Breast epithelium (tissue), 4 donors: ENCODE data around the gene IRF1. TPM values are rescaled to one million over a fixed set of nuclear protein-coding genes. Genes with fewer than 3 reads are reported as not detected.

ENCODE experiments used
- DNase-seq, 2 donors: peaks; one replicate each; pipeline ENCODE4 v3.0.0-alpha.2; 2019; ENCODE audit warnings: low spot score in 2 of 2
- H3K27ac ChIP-seq, 2 donors: fragments of 200-600 bp; sonication (generic) in 1 of 2; one replicate each; pipeline ENCODE4 v1.5.1; 2016 to 2019; ENCODE audit warnings: mild to moderate bottlenecking in 1 of 2
- H3K27me3 ChIP-seq, 2 donors: fragments of 200-600 bp; sonication (generic) in 1 of 2; one replicate each; pipeline versions ENCODE4 v1.5.1 to v1.6.0; 2017 to 2019; ENCODE audit warnings: control low read depth in 1 of 2, mild to moderate bottlenecking in 1 of 2
- H3K36me3 ChIP-seq: fragments of 200-600 bp; one replicate; pipeline ENCODE4 v1.5.1; 2019
- H3K4me1 ChIP-seq, 2 donors: fragments of 200-600 bp; sonication (generic); one replicate each; pipeline ENCODE4 v1.5.1; 2016 to 2019; ENCODE audit warnings: control low read depth in 1 of 2
- H3K4me3 ChIP-seq, 3 donors: fragments of 200-600 bp; sonication (generic); 1 replicate in 2 of 3; 2 replicates in 1 of 3; pipeline ENCODE4 v1.5.1; 2016 to 2019; ENCODE audit warnings: mild to moderate bottlenecking in 3 of 3, moderate library complexity in 2 of 3
- H3K9me3 ChIP-seq, 2 donors: fragments of 200-600 bp; sonication (generic) in 1 of 2; one replicate each; pipeline ENCODE4 v1.5.1; 2016 to 2019; ENCODE audit warnings: control low read depth in 1 of 2
- POLR2A ChIP-seq: fragments of 450-650 bp; IDR thresholded peaks from one replicate; pipeline ENCODE4 v1.6.1; 2016; ENCODE audit warnings: antibody characterized with exemption, mild to moderate bottlenecking, moderate library complexity
- POLR2AphosphoS5 ChIP-seq, 3 donors: sonication (generic); formaldehyde crosslinking; IDR thresholded peaks; one replicate each; pipeline ENCODE4 v1.6.1; 2017; ENCODE audit warnings: antibody characterized with exemption in 3 of 3
- intact Hi-C: fragments of 100-400 bp; cut with DNase I; formaldehyde crosslinking; loops from one replicate; pipeline ENCODE4 v1.15.1; 2023; ENCODE audit warnings: low total_unique reads
- total RNA-seq, 3 donors: library from RNA; depleted of rRNA; stranded (reverse); fragments of >200 nt; gene quantifications; one replicate each; pipeline ENCODE4 v1.1.0, GENCODE V29; 2016
- TF ChIP-seq, protein P1 (sequence below), 3 donors: fragments of 450-650 bp; IDR thresholded peaks; one replicate each; pipeline ENCODE4 v1.5.1; 2016 to 2017; ENCODE audit warnings: antibody characterized with exemption in 3 of 3, mild to moderate bottlenecking in 3 of 3, moderate library complexity in 3 of 3

The IRF1 gene
- total RNA-seq, 3 donors from 2014 or later: 10.4 to 27.8 (median 18.0) TPM

DNA sequence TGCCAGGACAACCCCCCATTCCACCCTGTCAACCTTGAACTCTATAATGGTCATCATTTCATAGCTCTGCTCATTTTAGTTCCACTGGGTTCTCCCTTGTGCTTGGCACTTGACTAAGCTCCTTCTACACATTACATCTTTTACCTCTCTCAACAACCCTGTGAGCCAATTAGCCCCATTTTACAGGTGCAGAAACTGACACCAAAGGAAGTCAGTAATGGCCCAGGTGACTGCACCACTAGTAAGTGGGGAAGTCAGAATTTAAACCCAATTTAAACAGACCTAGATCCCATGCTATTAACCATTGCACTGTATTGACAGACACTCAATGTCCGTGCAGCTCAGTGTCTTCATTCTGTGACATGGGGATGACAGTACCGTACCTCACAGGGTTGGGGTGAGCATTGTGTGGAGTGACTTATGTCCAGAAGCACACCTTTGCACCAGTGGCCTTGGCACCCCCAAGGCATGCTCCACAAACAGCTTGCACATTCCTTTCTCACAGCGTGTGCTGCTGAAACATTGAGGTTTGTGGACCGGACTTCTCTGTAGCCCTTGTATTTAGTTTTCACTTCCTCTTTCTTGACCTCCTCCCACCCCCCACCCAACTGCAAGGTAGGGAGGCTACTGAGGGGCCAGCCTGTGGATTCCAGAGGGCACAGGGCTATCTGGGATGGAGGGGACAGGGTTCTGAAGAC lies 23.1 kb downstream of the IRF1 start:
- intact Hi-C loops: no loop called here
- DNase-seq: peak in 1 of 2 donors; percentile 17
- peaks cover 4 to 9% of the 10 kb centered on the region in 2 donors for H3K4me1 ChIP-seq

DNA sequence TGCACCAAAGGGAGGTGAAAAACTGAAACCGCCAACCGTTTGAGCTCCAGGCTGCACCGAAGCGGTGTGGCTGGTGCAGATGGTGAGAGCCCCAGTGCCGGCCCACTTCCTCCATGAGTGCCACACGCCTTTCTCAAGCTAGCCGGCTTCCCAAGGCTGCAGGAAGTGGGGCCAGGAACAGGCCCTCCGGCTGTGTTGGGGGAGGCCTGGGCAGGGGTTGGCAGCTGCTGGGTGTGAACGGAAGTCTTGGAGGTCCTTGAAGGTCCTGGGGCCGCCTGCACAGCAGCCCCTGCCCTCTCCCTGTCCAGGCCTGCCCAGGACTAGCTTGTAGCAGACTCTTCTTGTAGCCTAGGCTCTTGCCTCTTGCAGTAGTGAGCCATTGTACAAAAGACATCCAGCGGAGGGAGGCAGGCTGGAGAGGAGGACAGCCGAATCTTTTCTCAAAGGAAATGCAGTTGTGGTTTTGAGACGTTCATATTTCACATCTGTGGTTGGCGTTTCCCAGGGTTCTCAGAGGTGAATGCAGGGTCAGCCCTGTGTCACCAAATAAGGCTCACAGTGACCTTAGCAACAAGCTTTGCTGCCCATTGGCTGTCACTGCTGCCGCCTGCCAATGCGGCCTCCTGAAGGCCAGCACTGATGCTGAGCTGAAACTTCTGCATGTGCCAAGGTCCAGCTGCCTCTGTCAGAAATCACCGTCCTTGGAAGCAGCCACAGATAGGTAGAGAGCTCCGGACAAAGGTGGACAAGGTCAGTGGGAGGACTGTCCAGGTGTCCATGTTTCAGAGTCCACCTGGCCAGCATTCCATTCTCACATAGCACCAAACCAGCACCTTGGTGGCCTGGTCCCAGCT lies 23.9 kb downstream of the IRF1 start:
- Histone ChIP-seq H3K27me3 (no peaks in the 10 kb centered on the region), H3K4me1 (peaks cover 4 to 9% of the 10 kb centered on the region in 2 donors), H3K27ac (peak overlapping the region; percentile 2 to 89), H3K9me3 (no peaks in the 10 kb centered on the region), H3K4me3 (peak overlapping the region in 1 of 3 donors; percentile 24), H3K36me3 (no peaks in the 10 kb centered on the region)
- TF ChIP-seq, protein P1, sequence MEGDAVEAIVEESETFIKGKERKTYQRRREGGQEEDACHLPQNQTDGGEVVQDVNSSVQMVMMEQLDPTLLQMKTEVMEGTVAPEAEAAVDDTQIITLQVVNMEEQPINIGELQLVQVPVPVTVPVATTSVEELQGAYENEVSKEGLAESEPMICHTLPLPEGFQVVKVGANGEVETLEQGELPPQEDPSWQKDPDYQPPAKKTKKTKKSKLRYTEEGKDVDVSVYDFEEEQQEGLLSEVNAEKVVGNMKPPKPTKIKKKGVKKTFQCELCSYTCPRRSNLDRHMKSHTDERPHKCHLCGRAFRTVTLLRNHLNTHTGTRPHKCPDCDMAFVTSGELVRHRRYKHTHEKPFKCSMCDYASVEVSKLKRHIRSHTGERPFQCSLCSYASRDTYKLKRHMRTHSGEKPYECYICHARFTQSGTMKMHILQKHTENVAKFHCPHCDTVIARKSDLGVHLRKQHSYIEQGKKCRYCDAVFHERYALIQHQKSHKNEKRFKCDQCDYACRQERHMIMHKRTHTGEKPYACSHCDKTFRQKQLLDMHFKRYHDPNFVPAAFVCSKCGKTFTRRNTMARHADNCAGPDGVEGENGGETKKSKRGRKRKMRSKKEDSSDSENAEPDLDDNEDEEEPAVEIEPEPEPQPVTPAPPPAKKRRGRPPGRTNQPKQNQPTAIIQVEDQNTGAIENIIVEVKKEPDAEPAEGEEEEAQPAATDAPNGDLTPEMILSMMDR (IDR thresholded peaks at IDR 0.05): no peak
- TF ChIP-seq POLR2A (no peak), POLR2AphosphoS5 (IDR thresholded peaks at IDR 0.05) (no peak)
- intact Hi-C loops: no loop called here
- peak in 1 of 2 donors; percentile 51 for DNase-seq

More for the DNA sequence above, 23.1 kb downstream of the IRF1 start:
- Histone ChIP-seq H3K36me3 (no peaks in the 10 kb centered on the region), H3K9me3 (no peaks in the 10 kb centered on the region), H3K4me3 (no peak overlapping the region), H3K27me3 (no peaks in the 10 kb centered on the region), H3K27ac (peak overlapping the region in 1 of 2 donors; percentile 89)
- no peak for TF ChIP-seq POLR2A
- TF ChIP-seq, protein P1 (IDR thresholded peaks at IDR 0.05): no peak
- TF ChIP-seq POLR2AphosphoS5 (IDR thresholded peaks at IDR 0.05): no peak

DNA sequence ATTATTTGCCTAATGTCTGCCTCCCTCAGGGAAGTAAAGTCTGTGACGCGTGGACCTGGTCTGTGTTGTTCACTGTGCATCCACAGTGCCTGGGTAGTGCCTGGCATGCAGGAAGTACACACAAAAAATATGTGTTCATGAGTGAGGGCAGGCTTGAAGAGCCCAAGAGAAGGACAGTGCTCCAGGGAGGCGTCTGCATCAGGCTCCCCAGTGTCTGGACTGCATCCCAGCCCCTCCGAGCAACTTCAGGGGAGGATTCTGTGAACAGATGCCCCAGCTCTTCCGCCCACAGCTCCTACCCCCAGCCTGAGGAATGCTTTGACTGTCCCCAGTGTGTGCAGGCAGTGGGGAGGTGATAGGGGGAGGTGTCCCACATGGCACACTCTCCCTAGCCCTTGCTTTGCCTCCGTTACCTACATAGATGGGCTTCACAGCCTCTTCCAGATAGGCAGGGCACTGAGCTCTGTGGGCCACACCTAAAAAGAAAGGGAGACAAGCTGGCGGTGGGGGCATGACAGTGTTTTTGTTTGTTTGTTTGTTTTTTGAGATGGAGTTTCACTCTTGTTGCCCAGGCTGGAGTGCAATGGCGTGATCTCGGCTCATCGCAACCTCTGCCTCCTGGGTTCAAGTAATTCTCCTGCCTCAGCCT lies 25.4 kb downstream of the IRF1 start:
- H3K4me1 ChIP-seq: peaks cover 4 to 9% of the 10 kb centered on the region in 2 donors
- TF ChIP-seq, protein P1 (IDR thresholded peaks at IDR 0.05): no peak
- TF ChIP-seq POLR2A (no peak), POLR2AphosphoS5 (IDR thresholded peaks at IDR 0.05) (no peak)

GRCh38 chr5:132464156-132464939 lies 26.2 kb downstream of the IRF1 start:
- no peaks in the 10 kb centered on the region for H3K9me3 ChIP-seq
- H3K27me3 ChIP-seq: no peaks in the 10 kb centered on the region
- intact Hi-C loops: no loop called here
- peak overlapping the region in 2 of 3 donors; percentile 35 to 56 for H3K4me3 ChIP-seq
- peak overlapping the region; percentile 86 to 89 for H3K27ac ChIP-seq
- no peak for DNase-seq
- peaks cover 4 to 9% of the 10 kb centered on the region in 2 donors for H3K4me1 ChIP-seq
- H3K36me3 ChIP-seq: no peaks in the 10 kb centered on the region
- TF ChIP-seq, protein P1 (IDR thresholded peaks at IDR 0.05): no peak
- TF ChIP-seq POLR2AphosphoS5 (IDR thresholded peaks at IDR 0.05): no peak
- TF ChIP-seq POLR2A: no peak

More for the DNA sequence above, 25.4 kb downstream of the IRF1 start:
- no peaks in the 10 kb centered on the region for H3K36me3 ChIP-seq
- H3K9me3 ChIP-seq: no peaks in the 10 kb centered on the region
- H3K27me3 ChIP-seq: no peaks in the 10 kb centered on the region
- no peak for DNase-seq
- peak overlapping the region; percentile 86 to 89 for H3K27ac ChIP-seq
- intact Hi-C loops: no loop called here
- H3K4me3 ChIP-seq: peak overlapping the region in 1 of 3 donors; percentile 56
